Panc1 (cell line): ENCODE results near the gene C10orf105. TPM values are rescaled to one million over a fixed set of nuclear protein-coding genes. Genes with fewer than 3 reads are reported as not detected.

Experiments used
- ATAC-seq: fragments of 200-7000 bp; cut with Tn5 transposase; 2 replicates; pipeline ENCODE4 v1.9.1; 2020; ENCODE audit warnings: mild to moderate bottlenecking, moderate library complexity
- BruUV-seq: library from RNA; stranded (reverse); fragments of 400-500 nt; replicated peaks from 2 replicates; lab custom pipeline; 2021; lab: Mats Ljungman, UMichigan
- CTCF ChIA-PET: fragments of 300-600 bp; sonication (Branson Sonifier 250); formaldehyde crosslinking; loops from one replicate; lab custom pipeline; 2022; ENCODE audit warnings: antibody characterized with exemption; lab: Charles Lee
- POLR2A ChIA-PET: fragments of 300-600 bp; sonication (Branson Sonifier 250); formaldehyde crosslinking; loops from one replicate; lab custom pipeline; 2022; ENCODE audit warnings: antibody characterized with exemption; lab: Charles Lee
- DNase-seq: peaks from one replicate; pipeline ENCODE4 v3.0.0-alpha.2; 2010; ENCODE audit warnings: low read depth, low spot score
- H3K27ac ChIP-seq: 2 replicates; pipeline ENCODE4 v1.5.1; 2011; ENCODE audit warnings: mild to moderate bottlenecking, low read length, inconsistent platforms
- H3K27me3 ChIP-seq: fragments of 200-500 bp; sonication (Bioruptor generic); 2 replicates; pipeline ENCODE4 v1.6.0; 2014; ENCODE audit warnings: low read length, inconsistent platforms; ENCODE audit not compliant: control insufficient read depth, insufficient read depth
- H3K36me3 ChIP-seq: fragments of 200-500 bp; sonication (Bioruptor generic); 2 replicates; pipeline ENCODE4 v1.5.1; 2014; ENCODE audit warnings: inconsistent platforms, mild to moderate bottlenecking, low read length, moderate library complexity; ENCODE audit not compliant: control insufficient read depth, insufficient read depth
- H3K4me1 ChIP-seq: 2 replicates; pipeline ENCODE4 v1.5.1; 2011; ENCODE audit warnings: inconsistent platforms, mild to moderate bottlenecking, low read length, moderate library complexity; ENCODE audit not compliant: control insufficient read depth, insufficient read depth
- H3K4me3 ChIP-seq, 2 experiments: 2 replicates each; pipeline ENCODE4 v1.5.1; 2011 to 2012; ENCODE audit warnings: low read depth in 2 of 2, low read length in 2 of 2, mild to moderate bottlenecking in 2 of 2, inconsistent platforms in 1 of 2, moderate library complexity in 1 of 2
- H3K9me3 ChIP-seq: fragments of 200-500 bp; sonication (Bioruptor generic); 2 replicates; pipeline ENCODE4 v1.5.1; 2014; ENCODE audit warnings: low read depth, mild to moderate bottlenecking, inconsistent platforms, low read length, moderate library complexity; ENCODE audit not compliant: control insufficient read depth, insufficient read depth
- CTCF ChIP-seq: fragments of 450-650 bp; IDR thresholded peaks from 2 replicates; pipeline ENCODE4 v1.5.1; 2017; ENCODE audit warnings: mild to moderate bottlenecking
- POLR2AphosphoS5 ChIP-seq: IDR thresholded peaks from 2 replicates; pipeline ENCODE4 v1.6.1; 2012; ENCODE audit warnings: mild to moderate bottlenecking, low read depth, low read length, moderate library complexity
- REST ChIP-seq, 2 experiments: IDR thresholded peaks; 2 replicates each; pipeline ENCODE4 v1.6.1; 2011 to 2012; ENCODE audit warnings: low read depth in 2 of 2, control low read depth in 1 of 2, low read length in 1 of 2, mild to moderate bottlenecking in 1 of 2, moderate library complexity in 1 of 2; ENCODE audit not compliant: insufficient read depth in 1 of 2
- SIN3A ChIP-seq: IDR thresholded peaks from 2 replicates; pipeline ENCODE4 v1.6.1; 2012; ENCODE audit warnings: low read depth, mild to moderate bottlenecking, low read length, moderate library complexity, borderline replicate concordance; ENCODE audit not compliant: insufficient read depth
- TCF7L2 ChIP-seq: IDR thresholded peaks from 2 replicates; pipeline ENCODE4 v1.6.1; 2011; ENCODE audit warnings: mild to moderate bottlenecking, low read depth, low read length, inconsistent platforms
- in situ Hi-C: cut with HindIII; loops from 2 replicates; pipeline ENCODE4 v1.10.0; 2016; ENCODE audit warnings: low sequenced_read_pairs, low pct_unique_long_range_greater_than_20kb
- intact Hi-C: fragments of 100-400 bp; cut with micrococcal nuclease; formaldehyde crosslinking; loops from one replicate; pipeline ENCODE4 v1.10.0; 2022; ENCODE audit not compliant: unreplicated experiment
- total RNA-seq: library from RNA; stranded (reverse); gene quantifications from one replicate; pipeline ENCODE4 v1.2.1, GENCODE V29; 2021; ENCODE audit not compliant: unreplicated experiment

Gene C10orf105
- total RNA-seq, 1 experiment from 2014 or later: not detected

- no peak overlapping the region for H3K27ac ChIP-seq
- DNase-seq (no peak), ATAC-seq (no peak)
- in situ Hi-C loops (no loop called here), intact Hi-C loops (no loop called here)
- no peaks in the 10 kb centered on the region for H3K27me3 ChIP-seq
- BruUV-seq: no TSS peak
- H3K9me3 ChIP-seq: no peaks in the 10 kb centered on the region
- TF ChIP-seq REST (IDR thresholded peaks at IDR 0.05; ENCODE audit: insufficient read depth in 1 of 2, low read depth in 2 of 2, low read length in 1 of 2) (no peak), CTCF (no peak), POLR2AphosphoS5 (no peak), TCF7L2 (no peak), SIN3A (no peak)
- H3K4me3 ChIP-seq: no peak overlapping the region
- no peaks in the 10 kb centered on the region for H3K36me3 ChIP-seq
- 0 out of 2 replicates have a peak, but pooled peaks cover 4% of the 10 kb centered on the region for H3K4me1 ChIP-seq
- CTCF ChIA-PET: no interaction called here
- POLR2A ChIA-PET: no interaction called here
These were observed 22.1 kb upstream of the C10orf105 start for GRCh38 chr10:71741671-71742070.

GRCh38 chr10:71741029-71741428 is 21.5 kb upstream of the C10orf105 start:
- intact Hi-C loops (no loop called here), in situ Hi-C loops (no loop called here)
- BruUV-seq: no TSS peak
- Histone ChIP-seq H3K27me3 (no peaks in the 10 kb centered on the region), H3K4me1 (0 out of 2 replicates have a peak, but pooled peaks cover 4% of the 10 kb centered on the region), H3K9me3 (no peaks in the 10 kb centered on the region), H3K36me3 (no peaks in the 10 kb centered on the region), H3K27ac (no peak overlapping the region), H3K4me3 (no peak overlapping the region)
- TF ChIP-seq TCF7L2 (no peak), SIN3A (no peak), POLR2AphosphoS5 (no peak), CTCF (no peak), REST (IDR thresholded peaks at IDR 0.05; ENCODE audit: insufficient read depth in 1 of 2, low read depth in 2 of 2, low read length in 1 of 2) (no peak)
- ChIA-PET CTCF (no interaction called here), POLR2A (no interaction called here)
- ATAC-seq (no peak), DNase-seq (no peak)
